HEK293T (cell line): ENCODE results near the gene TDRD5.

Experiments used
- FOXA1 ChIP-seq: fragments of 450-650 bp; IDR thresholded peaks from 2 replicates; pipeline ENCODE4 v1.6.1; 2016; ENCODE audit warnings: mild to moderate bottlenecking
- FOXK2 ChIP-seq: fragments of 450-650 bp; IDR thresholded peaks from 2 replicates; pipeline ENCODE4 v1.6.1; 2016; ENCODE audit warnings: mild to moderate bottlenecking
- FOXM1 ChIP-seq: fragments of 450-650 bp; IDR thresholded peaks from 2 replicates; pipeline ENCODE4 v1.6.1; 2017; ENCODE audit warnings: mild to moderate bottlenecking, borderline replicate concordance
- LEF1 ChIP-seq: fragments of 450-650 bp; IDR thresholded peaks from 2 replicates; pipeline ENCODE4 v1.6.1; 2017; ENCODE audit warnings: mild to moderate bottlenecking, borderline replicate concordance
- SP1 ChIP-seq: fragments of 450-650 bp; IDR thresholded peaks from 2 replicates; pipeline ENCODE4 v1.6.1; 2017
- SUZ12 ChIP-seq: fragments of 450-650 bp; IDR thresholded peaks from 2 replicates; pipeline ENCODE4 v1.6.1; 2016; ENCODE audit warnings: mild to moderate bottlenecking
- ZNF384 ChIP-seq: fragments of 450-650 bp; IDR thresholded peaks from 2 replicates; pipeline ENCODE4 v1.6.1; 2016
- TF ChIP-seq, protein P1 (sequence below): fragments of 450-650 bp; IDR thresholded peaks from 2 replicates; pipeline ENCODE4 v1.6.1; 2016

DNA sequence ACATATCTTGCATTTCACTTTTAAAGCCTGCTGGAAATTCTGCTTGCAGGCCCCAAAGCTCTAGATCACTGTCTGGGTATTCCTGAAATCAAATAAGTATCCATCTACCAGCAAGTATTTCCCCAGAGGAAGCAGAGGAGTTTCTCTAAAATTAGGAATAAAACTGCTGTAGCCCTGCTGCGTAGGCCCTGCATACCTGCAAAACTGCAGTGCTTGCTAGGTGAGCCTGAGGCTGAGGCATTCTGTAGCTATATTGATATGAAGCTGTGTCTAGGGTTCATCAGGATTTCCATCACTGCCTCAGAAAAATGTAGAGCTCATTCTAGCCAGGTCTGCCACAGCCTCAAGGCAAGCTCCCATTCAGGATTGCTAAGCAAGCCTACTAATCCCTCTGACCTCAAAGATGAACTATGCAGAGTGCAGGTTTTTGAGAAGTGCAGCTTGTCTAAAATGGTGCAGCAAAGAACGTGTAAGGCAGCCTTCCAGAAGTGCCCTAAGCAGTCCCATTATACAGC lies 44.6 kb upstream of the TDRD5 start:
- TF ChIP-seq LEF1: no peak
- no peak for TF ChIP-seq FOXA1
- no peak for TF ChIP-seq SP1
- no peak for TF ChIP-seq SUZ12
- no peak for TF ChIP-seq FOXM1
- TF ChIP-seq ZNF384: no peak
- TF ChIP-seq, protein P1, sequence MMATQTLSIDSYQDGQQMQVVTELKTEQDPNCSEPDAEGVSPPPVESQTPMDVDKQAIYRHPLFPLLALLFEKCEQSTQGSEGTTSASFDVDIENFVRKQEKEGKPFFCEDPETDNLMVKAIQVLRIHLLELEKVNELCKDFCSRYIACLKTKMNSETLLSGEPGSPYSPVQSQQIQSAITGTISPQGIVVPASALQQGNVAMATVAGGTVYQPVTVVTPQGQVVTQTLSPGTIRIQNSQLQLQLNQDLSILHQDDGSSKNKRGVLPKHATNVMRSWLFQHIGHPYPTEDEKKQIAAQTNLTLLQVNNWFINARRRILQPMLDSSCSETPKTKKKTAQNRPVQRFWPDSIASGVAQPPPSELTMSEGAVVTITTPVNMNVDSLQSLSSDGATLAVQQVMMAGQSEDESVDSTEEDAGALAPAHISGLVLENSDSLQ: no peak
- TF ChIP-seq FOXK2: no peak
